ENCODE data around the gene TRPM7. TPM values are rescaled to one million over a fixed set of nuclear protein-coding genes. Genes with fewer than 3 reads are reported as not detected.
"Not testable (repeated sequence)": the region's sequence is repeated elsewhere in the genome, so short reads cannot be mapped to it uniquely, and the experiment has no call there.

The TRPM7 gene
- total RNA-seq, 1 donor from 2014 or later: 39.8 TPM

GRCh38 chr15:50590288-50590687 is 96.3 kb downstream of the TRPM7 start:
- Mint-ChIP-seq H3K27me3 (no peaks in the 10 kb centered on the region), H3K27ac (no peak overlapping the region), H3K36me3 (ENCODE audit: insufficient read depth) (peaks cover 17% of the 10 kb centered on the region), H3K4me3 (ENCODE audit: low read depth) (no peak overlapping the region), H3K4me1 (ENCODE audit: low read depth) (no peaks in the 10 kb centered on the region), H3K9me3 (ENCODE audit: low read depth) (no peaks in the 10 kb centered on the region)
- no peak for TF ChIP-seq CTCF (IDR thresholded peaks at IDR 0.05; ENCODE audit: unreplicated experiment)
- no peak for DNase-seq (ENCODE audit: low spot score, unreplicated experiment)

GRCh38 chr15:50577492-50577891 is 109.1 kb downstream of the TRPM7 start:
- no peak for DNase-seq (ENCODE audit: low spot score, unreplicated experiment)
- Mint-ChIP-seq H3K4me1 (ENCODE audit: low read depth) (no peaks in the 10 kb centered on the region), H3K27me3 (no peaks in the 10 kb centered on the region), H3K27ac (no peak overlapping the region), H3K36me3 (ENCODE audit: insufficient read depth) (peaks cover 21% of the 10 kb centered on the region), H3K9me3 (ENCODE audit: low read depth) (no peaks in the 10 kb centered on the region), H3K4me3 (ENCODE audit: low read depth) (no peak overlapping the region)
- TF ChIP-seq CTCF (IDR thresholded peaks at IDR 0.05; ENCODE audit: unreplicated experiment): no peak

- Mint-ChIP-seq H3K36me3 (ENCODE audit: insufficient read depth) (peaks cover 17% of the 10 kb centered on the region), H3K27me3 (no peaks in the 10 kb centered on the region), H3K4me1 (ENCODE audit: low read depth) (no peaks in the 10 kb centered on the region), H3K27ac (no peak overlapping the region), H3K9me3 (ENCODE audit: low read depth) (no peaks in the 10 kb centered on the region), H3K4me3 (ENCODE audit: low read depth) (no peak overlapping the region)
- TF ChIP-seq CTCF (IDR thresholded peaks at IDR 0.05; ENCODE audit: unreplicated experiment): no peak
- DNase-seq (ENCODE audit: low spot score, unreplicated experiment): no peak
These were observed 110.4 kb downstream of the TRPM7 start for GRCh38 chr15:50576166-50576565.

GRCh38 chr15:50573842-50574241 is 112.8 kb downstream of the TRPM7 start:
- H3K4me3 Mint-ChIP-seq (ENCODE audit: low read depth); H3K4me1 Mint-ChIP-seq (ENCODE audit: low read depth); H3K9me3 Mint-ChIP-seq (ENCODE audit: low read depth); H3K27ac Mint-ChIP-seq; DNase-seq (ENCODE audit: low spot score, unreplicated experiment); H3K27me3 Mint-ChIP-seq: not testable (repeated sequence)
- peaks cover 23% of the 10 kb centered on the region for H3K36me3 Mint-ChIP-seq (ENCODE audit: insufficient read depth)

GRCh38 chr15:50563756-50564155 is 122.8 kb downstream of the TRPM7 start:
- Mint-ChIP-seq H3K27ac (no peak overlapping the region), H3K4me3 (ENCODE audit: low read depth) (no peak overlapping the region), H3K9me3 (ENCODE audit: low read depth) (no peaks in the 10 kb centered on the region), H3K36me3 (ENCODE audit: insufficient read depth) (peaks cover 18% of the 10 kb centered on the region), H3K4me1 (ENCODE audit: low read depth) (peaks cover 10% of the 10 kb centered on the region), H3K27me3 (no peaks in the 10 kb centered on the region)
- no peak for DNase-seq (ENCODE audit: low spot score, unreplicated experiment)
- TF ChIP-seq CTCF (IDR thresholded peaks at IDR 0.05; ENCODE audit: unreplicated experiment): no peak

- no peaks in the 10 kb centered on the region for H3K9me3 Mint-ChIP-seq (ENCODE audit: low read depth)
- no peak for TF ChIP-seq CTCF (IDR thresholded peaks at IDR 0.05; ENCODE audit: unreplicated experiment)
- peaks cover 10% of the 10 kb centered on the region for H3K4me1 Mint-ChIP-seq (ENCODE audit: low read depth)
- H3K36me3 Mint-ChIP-seq (ENCODE audit: insufficient read depth): peaks cover 16% of the 10 kb centered on the region
- H3K27ac Mint-ChIP-seq: no peak overlapping the region
- H3K27me3 Mint-ChIP-seq: no peaks in the 10 kb centered on the region
- no peak overlapping the region for H3K4me3 Mint-ChIP-seq (ENCODE audit: low read depth)
- no peak for DNase-seq (ENCODE audit: low spot score, unreplicated experiment)
These were observed 123.6 kb downstream of the TRPM7 start for GRCh38 chr15:50562735-50563640.
